NCI-H128 (cell line): ENCODE results near the gene LDLRAP1.

Experiments
- DNase-seq: peaks from one replicate; lab custom pipeline; 2025; ENCODE audit not compliant: unreplicated experiment; lab: John Stamatoyannopoulos, UW

LDLRAP1 gene

GRCh38 chr1:25562101-25562927 lies 18.9 kb downstream of the LDLRAP1 start:
- no peak for DNase-seq

DNA sequence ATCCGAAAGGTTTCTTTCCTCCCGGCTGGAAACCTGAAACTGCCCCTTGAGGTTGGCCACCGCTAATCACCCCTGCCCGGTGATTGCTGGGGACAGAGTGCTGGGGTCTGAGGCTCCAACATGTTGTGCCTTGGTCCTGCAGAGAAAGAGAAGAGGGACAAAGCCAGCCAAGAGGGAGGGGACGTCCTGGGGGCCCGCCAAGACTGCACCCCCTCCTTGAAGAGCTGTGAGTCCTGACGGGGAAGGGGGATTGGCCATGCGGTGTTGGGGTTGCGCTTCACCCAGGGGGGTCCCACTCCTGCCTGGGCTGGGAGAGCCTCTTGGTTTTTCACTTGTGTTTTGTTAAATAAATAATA lies 19.5 kb downstream of the LDLRAP1 start:
- DNase-seq = no peak

DNA sequence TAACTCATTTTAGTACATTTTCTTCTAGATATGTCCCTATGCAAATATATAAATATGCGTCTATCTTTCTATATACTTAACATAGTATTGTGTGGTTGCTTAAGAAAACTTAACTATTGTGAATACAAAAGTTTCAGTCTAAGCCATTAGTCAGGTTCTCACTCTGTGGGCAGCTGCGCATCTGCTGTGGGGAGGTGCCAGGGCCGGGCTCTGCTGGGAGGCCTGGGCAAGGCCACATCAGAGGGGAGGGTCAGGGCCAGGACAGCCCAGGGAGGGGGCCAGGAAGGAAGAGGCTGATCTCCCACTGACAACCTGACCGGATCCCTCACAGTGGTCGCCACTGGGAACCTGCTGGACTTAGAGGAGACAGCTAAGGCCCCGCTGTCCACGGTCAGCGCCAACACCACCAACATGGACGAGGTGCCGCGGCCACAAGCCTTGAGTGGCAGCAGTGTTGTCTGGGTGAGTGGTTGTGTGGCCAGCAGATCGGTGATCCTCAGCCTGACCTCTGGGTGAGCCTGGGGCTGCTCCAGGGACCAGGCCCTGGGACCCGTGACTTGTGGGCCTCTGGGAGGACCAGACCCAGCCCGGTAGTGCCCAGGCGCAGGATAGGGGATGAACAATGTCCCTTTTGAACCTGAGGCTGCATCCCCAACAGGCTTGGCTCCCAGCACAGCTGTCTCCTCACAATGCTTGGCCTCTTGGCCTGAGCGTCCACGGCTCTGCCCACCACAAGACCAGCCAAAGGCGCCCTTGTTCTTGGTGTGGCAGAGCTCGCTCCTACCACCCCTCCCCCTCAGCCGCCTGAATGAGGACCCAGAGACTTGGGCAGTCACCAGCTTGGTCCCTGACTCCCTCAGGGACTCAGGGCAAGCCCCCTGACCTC lies 20.2 kb downstream of the LDLRAP1 start:
- DNase-seq = no peak

- DNase-seq = no peak
These were observed 21.6 kb downstream of the LDLRAP1 start for GRCh38 chr1:25564777-25565574.

DNA sequence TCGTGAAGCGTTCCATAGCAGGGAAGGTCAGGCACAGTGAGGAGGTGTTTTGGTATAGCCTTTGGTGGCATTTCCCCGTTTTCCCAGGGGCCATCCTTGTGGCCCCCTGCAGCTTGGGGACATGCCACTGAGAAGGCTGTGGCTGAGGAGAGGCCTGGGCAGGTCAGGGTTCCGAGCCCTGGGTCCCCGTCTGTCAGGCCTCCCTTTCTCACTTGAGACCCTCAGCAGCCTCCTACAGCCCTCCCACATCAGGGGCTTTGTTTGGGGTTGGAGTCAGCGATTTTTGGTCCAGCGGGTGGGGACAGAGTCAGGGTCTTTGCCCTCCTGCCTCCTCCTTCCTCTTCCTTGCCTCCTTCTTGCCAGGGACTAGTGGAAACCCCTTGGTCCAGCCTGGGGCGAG lies 22.2 kb downstream of the LDLRAP1 start:
- no peak for DNase-seq

DNA sequence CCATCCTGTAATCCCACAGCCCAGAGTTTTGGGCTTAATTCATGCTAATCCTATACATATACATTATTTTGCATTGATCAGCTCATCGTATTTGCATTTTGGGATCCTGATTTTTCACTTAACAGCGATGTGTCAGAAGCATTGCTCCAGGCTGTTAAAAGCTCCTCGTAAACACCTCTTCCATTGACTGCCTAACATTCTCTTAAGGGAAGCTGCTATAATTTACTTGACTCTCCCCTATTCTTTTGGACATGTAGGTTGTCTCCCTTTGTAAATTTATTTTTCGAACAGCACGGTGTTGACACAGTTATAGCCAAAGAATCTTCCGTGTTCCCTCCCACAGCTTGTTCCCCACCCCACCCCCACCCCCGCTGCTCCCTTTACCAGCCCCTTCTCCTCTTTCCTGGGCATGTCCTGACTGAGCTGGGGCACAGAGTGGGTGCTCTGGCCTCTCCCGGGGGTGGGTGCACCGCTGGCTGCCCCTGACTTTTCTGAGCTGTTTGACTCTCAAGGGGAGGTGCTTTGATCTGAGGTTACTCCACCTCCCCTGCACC lies 22.8 kb downstream of the LDLRAP1 start:
- DNase-seq = no peak

DNA sequence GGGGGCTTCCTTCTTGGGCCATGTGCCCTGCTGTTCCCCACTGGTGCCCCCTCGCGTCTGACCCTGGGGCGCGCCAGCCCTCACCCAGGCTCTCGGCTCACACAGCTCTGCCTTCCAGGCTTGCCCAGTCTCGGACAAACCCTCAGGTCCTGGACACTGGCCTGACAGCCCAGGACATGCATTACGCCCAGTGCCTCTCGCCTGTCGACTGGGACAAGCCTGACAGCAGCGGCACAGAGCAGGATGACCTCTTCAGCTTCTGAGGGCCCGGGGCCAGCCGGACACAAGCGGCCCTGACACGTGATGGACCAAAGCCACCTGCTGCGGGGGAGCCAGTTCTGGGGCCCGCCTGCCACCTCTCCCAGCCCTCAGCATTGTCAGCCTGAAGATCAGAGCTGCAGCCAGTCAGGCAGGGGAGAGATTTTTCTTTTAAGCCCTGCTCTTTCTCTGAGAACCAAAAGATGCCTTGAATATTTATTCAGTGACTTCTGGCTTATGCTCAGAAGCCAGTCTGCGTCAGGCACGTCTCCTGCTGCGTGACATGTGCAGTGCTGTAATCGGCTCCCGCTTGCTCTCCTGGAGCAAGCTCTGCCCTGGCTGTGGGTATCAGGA lies 23.4 kb downstream of the LDLRAP1 start:
- DNase-seq = no peak

- DNase-seq = no peak
These were observed 24.3 kb downstream of the LDLRAP1 start for GRCh38 chr1:25567710-25568089.

DNA sequence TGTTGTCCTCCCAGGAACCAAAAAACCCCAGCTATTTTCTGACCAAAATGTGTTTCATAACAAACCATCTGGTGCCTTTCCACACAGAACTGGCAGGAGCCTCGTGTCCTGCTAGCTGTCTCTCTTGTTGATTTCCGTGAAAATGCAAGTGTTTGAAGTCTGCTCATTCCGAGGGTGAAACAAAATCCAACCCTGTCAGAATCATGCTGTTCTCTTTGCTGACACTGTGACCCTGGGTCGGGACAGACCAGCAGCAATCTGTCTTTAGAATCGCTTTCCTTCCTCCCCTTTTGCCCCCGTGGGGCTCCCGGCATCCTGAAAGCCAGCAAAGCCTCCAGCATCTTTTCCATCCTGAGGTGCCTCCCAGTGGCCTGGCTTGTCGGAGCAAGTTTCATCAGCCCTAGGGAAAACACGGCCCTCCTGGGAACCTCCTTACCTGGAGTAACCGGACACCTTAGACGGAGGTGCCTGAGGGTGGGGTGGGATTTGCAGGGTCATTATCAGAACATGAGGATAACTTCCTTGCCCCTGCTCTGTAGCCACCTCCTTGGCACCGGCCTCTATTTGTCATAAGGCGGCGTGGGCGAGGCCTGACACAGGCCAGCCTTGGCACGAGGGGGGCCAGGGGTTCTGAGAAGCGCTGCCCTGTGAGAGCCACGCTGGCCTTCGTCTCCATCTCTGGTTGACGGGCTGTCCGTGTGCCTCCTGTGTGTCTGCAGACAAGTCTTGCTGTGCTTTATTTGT lies 24.9 kb downstream of the LDLRAP1 start:
- DNase-seq = no peak

DNA sequence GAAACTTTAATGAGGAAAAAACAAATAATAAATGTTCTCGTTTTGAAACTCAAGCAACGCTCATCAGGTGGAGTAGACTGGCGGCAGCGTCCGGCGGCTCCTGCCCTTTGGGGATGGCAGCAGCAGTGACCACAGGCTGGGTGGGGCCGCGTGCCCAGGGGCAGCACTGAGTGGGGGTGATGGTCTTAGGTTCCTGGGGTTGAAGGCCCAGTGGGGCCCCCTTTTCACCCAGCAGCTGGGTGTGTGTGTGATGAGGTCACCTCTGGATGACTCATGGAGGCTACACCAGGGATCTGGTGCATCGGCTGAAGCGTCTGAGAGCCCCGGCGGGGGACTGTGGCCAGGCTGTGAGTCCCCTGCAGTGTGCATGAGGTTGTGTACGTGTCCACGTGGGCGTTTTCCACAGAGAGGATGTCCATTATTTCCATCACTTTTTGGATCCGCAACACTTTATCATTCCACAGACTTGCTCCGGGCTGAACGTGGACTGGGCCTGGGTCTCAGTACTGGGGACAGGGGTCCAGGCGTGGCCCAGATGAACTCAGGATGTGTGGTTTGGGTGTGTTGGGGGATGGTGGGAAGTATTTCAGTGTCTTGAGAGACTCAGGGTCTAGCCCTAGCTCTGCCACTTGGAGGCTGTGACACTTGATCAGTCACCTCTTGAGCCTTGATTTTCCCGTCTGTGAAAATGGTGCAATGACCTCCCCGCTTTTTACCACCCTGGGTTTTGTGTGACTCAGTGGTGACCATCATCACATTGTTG lies 25.6 kb downstream of the LDLRAP1 start:
- DNase-seq = no peak

GRCh38 chr1:25569597-25570396 lies 26.4 kb downstream of the LDLRAP1 start:
- no peak for DNase-seq

- no peak for DNase-seq
These were observed 27.6 kb downstream of the LDLRAP1 start for GRCh38 chr1:25570798-25571521.

- DNase-seq = no peak
These were observed 28.1 kb downstream of the LDLRAP1 start for GRCh38 chr1:25571522-25571970.

DNA sequence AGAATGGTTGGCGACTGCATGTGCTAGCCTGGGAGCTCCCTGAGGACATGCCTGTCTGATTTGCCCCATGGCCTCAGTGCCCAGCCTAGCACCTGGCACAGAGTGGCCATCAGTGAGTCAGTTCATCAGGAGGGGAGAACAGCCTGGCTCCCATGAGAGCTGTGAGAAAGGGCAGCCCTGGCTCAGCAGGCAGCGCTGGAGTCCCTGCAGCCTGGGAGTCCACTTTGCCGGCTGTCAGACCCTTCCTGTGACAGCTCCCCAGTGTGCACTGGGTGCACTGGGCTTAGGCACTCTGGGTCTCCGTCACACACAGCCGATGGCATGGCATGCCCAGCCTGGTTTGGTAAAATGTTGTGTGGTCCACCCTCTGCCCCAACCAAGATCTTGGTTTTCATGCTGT lies 28.7 kb downstream of the LDLRAP1 start:
- DNase-seq = no peak

GRCh38 chr1:25572708-25573590 lies 29.5 kb downstream of the LDLRAP1 start:
- no peak for DNase-seq

DNA sequence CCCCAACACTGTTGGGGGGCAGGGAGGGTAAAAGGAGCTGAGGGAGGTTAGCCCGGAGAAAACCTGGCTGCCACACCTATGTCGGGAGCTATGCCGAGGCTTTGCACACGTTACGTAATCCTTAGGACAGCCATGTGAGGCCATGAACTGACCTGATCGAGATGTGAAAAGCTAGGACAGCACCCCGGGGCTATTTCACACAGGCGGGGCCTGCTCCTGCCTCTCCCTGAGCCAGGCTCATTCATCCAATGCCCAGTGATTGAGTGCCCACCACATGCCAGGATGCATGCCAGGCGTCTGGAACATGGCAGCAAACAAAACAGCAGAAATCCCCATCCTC lies 30.2 kb downstream of the LDLRAP1 start:
- DNase-seq = no peak

GRCh38 chr1:25573961-25574360 lies 30.6 kb downstream of the LDLRAP1 start:
- no peak for DNase-seq
